Activated T-cell treated with anti-CD3 and anti-CD28 coated beads, Interleukin-2, amount 50 U/mL, for 1 hour (primary cell): ENCODE data around the gene RIMS3.

Experiments used
- DNase-seq: peaks from one replicate; pipeline ENCODE4 v3.0.0-alpha.2; 2020

Gene RIMS3

DNA sequence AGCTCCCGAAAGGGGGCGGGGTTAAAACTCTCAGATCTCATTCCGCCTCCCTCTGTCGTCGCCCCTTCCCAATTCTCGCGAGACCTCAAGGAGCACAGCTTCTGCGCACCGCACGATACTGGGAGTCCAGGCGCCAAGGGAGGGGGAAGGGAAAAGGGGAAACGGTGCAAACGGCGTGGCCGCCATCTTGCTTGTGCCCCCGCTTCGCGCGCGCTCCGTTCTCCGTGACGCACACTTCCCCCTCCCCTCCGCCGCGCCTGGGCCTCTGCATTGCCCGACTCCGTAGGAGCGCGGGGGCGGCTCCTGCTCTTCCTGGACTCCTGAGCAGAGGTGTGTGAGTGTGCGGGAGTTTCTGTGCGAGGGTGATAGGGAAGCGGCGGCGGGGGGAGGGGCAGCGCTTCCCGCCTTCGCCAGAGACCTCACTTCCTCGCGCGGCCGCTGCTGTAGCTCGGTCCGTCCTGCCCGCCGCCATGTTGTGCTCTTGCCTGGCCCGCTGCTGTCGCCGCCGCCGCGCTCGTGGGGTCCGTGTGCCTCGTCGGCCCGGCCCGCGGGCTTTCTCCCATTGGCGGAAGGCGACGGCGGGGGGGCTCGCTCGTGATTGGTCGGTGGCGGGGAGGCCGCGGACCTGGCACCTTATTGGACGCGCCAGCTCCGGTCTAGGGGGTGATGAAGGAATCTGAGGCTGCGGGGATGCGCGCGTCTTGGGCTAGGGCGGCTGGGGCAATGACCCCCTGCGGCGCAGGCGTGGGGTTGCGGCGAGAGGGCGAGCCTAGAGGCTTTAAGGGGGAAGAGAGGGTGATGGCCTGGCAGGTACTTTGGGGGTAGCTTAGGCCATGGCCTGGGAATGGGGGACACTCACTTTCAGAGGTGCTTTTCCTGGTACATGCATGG lies 26.3 kb upstream of the RIMS3 start, which contains the start of gene NFYC:
TSS of gene NFYC (plus strand) at position 167 of the 891 bp plus-strand sequence. CDS start 47,140 bp downstream, outside the sequence.
- DNase-seq: peak; percentile 90

DNA sequence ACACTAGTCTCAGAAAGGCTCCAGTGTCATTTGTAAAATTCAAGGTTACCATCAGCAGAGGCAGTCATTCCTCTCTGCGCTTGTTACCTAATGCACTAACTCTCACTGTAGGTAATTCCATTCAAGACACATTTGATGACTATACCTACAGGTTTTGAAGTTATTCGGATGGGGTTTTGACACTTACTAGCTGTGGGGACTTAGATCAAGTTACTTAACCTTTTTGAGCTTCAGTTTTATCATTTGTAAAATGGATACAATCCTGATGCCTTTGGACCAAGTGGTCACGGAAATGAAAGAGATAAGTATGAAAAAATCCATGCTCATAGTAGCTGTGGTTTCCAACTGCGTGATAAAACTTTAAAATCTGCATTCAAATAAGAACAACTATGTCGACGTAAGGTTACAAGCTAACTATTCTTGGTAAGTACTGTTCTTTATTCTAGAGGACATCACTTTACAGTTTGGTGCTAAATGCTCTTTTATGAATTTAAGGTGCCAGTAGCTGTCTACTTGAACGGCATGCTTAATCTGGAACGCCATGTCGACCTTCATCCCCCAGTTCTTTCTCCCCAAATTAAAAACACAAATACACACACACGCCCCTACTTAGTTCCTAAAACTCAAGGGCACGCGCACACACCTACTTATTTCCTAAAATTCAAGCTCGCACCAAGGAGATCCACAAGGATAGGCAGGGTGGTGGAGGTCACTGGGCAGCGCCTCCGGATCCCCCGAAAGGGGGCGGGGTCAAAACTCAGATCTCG lies 25.5 kb upstream of the RIMS3 start:
- DNase-seq: no peak

- DNase-seq: no peak
Observed at GRCh38 chr1:40689737-40690136, 24.3 kb upstream of the RIMS3 start.

- no peak for DNase-seq
Observed at GRCh38 chr1:40687661-40688060, 22.2 kb upstream of the RIMS3 start.

- DNase-seq: no peak
Observed at GRCh38 chr1:40687059-40687458, 21.6 kb upstream of the RIMS3 start.

DNA sequence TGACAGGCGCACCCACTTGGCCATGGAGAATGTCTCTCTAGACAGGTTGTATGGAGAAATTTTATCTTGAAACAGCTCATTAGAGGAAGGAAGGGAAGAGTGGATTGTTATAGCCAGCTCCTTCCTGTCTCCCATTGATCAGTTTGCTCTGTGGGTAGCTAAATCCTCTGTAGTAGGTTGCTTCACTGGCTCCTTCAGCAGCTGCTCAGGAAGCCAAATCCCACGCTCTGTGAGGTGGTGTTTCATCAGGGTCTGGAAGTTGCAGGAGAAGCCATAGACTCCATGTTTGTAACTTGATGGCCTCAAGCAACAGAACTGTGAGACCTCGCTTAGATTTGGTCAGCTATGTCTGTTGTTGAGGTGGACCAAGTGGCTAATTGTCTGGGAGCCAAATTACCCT lies 19.2 kb upstream of the RIMS3 start:
- DNase-seq: no peak

DNA sequence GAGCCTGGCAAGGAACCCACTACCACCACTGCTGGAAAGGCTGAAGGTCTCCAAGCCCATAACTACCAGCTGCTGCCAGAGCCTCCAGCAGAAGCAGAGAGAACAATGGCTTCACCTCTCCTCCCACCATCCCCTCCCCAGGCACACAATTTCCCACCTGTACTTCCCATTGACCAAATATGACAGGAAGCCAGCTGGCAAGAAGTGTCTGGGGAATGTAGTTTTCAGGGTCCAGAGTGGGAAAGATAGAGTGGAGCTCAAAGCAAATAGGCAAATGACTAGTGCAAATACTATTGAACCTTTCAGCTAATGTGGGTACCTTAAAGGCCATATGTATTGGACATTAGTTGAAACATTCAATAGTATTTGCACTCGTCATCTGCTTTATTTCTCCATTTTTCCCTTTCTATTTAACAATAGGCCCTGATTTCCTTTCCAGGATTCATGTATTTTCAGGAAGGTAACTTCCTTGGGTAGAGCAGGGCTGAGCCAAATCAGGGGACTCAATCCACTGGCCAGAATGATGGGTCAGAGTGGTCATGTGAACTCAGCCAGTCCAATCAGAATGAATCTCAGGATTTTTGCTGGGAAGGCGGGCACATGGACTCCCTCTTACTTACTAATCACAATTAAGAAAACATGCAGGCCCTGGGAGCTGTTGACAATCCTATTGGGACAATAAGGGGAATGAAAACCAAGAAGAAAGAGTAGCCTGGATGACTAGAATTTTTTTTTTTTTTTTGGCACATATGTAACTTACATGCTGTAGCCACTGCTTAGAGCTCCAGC lies 13.9 kb upstream of the RIMS3 start:
- DNase-seq: no peak

DNA sequence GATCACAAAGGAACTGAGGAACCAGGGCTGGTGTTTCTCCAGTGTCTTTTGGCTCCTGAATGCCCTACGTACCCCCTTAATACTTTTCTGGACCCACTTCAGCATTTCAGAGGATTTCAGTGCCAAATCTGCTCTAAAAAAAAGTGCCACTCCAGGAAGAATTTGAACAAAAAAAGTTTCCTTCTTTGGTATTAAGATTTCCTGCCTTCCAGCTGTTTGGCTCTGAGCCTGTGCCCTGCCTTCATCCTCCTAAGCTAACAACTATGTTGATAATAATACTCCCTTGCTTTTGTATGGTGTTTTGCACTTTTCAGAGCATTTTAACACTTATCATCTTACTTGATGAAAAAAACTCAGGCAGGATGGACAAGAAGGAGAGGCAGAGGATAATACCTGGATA lies 11.0 kb upstream of the RIMS3 start:
- no peak for DNase-seq

- no peak for DNase-seq
Observed at GRCh38 chr1:40673452-40673851, 8.0 kb upstream of the RIMS3 start.

DNA sequence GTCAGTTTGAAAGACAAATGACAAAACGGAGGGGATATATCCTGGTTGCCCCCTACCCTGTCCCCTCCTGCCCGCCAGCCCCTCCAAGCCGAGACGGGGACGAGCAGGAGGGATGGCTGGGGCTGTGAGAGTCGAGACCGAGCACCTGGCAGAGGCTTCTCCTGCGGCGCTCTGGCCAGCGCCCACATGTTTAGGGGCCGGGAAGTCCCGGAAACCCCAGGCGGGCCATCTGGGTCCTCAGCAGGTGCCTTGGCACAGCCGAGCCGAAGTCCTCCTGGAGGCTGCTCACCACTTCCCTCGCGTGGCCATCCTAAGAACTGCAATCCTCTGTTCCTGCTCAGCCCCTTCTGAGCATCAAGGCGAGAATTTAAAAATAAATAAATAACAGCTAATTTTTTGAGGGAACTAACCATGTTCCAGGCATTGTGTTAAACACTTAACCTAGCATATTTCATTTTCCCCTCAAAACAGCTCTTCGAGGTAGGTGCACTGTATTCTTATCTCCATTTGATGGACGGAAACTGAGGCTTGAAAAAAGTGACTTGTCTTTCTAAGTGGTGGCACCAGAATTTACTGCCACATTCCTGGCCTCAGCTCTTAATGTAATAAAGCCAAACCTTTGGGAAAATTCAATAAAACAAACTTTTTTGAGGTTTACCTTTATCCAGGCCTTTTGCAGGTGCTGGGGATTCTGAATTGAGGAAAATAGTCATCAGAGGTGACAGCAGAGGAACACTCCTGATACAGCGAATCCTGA lies 3.5 kb upstream of the RIMS3 start:
- peak; percentile 88 for DNase-seq

GRCh38 chr1:40664791-40665190 lies 691 bp downstream of the RIMS3 start:
- no peak for DNase-seq

DNA sequence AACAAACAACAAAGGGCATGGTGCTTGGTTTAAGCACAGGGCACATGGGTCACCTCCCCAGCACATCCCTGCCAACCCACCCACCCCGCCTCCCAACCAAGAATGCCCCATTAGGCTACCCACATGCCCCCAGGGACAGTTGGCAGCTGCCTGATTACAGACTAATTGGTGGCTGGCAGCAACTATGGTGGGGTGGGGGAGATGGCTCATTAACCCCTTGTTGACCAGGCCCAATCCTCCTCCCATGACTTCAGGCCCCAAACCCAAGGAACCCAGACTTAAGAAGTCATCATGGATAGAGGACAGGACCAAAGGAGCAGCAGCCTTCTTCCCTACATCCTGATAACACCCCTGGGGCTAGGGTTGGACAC lies 1.3 kb downstream of the RIMS3 start:
- no peak for DNase-seq

- no peak for DNase-seq
Observed at GRCh38 chr1:40663324-40664166, 1.9 kb downstream of the RIMS3 start.

- no peak for DNase-seq
Observed at GRCh38 chr1:40662864-40663263, 2.6 kb downstream of the RIMS3 start.

- DNase-seq: no peak
Observed at GRCh38 chr1:40662151-40662550, 3.3 kb downstream of the RIMS3 start.

DNA sequence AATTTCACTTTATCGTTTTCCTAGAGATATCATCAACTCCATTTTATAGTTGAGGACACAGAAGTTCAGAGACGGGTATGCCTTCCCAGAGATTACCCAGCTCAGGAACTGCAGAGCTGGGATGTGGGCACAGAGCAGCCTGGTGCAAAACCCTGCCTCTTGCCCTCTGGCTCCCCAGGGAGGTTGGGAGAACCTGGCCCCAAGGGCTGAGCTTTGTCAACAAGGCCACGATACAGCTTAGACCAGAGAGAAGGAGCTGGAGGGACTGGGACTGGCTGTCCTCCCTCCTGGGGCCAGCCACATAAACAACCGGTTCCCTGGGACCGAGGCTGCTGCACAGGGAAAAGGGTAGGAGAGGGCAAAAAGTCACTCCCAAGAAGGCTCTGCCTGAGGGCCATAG lies 3.8 kb downstream of the RIMS3 start:
- DNase-seq: no peak

GRCh38 chr1:40659649-40659947 lies 5.9 kb downstream of the RIMS3 start:
- DNase-seq: no peak

DNA sequence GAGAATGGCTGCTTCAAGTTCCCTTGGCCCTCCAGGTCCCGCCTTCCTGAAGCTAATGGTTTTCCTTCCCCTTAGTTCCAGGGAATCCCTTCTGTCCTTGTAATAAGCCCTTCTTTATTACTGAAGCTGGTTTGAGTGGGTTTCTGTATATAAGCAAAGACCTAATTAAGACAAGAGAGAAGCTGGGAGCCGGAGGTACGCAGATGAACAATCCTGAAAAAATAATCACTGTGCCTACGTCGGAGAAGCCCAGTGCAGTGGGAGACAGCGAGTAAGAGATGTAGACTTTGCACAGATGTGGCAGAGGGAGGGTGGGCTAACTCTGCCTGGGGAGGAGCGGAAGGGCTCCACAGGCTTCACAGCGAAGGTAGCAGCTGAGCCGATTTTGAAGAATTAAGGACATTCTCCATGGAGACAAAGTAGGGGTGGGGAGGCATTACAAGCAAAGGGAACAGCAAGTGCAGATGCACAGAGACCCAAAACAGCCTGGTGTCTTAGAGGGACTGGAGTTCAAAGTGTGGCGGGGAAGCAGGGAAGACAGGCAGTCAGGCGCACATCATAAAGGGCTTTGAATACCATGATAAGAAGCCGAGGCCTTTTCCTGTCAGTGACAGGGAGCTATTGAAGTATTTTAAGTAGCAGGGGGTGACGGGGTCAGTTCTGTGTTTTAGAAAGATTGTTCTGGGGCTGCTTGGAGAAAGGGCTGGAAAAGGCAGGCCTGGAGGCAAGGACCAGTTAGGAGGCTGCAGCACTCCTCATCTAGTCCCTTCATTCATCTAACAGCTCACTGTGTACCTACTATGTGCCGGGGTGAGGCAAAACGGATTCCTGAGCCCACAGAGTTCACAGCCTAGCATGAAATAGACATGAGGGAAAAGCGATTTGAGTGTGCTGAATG lies 6.5 kb downstream of the RIMS3 start:
- no peak for DNase-seq

- DNase-seq: no peak
Observed at GRCh38 chr1:40657046-40657445, 8.4 kb downstream of the RIMS3 start.

DNA sequence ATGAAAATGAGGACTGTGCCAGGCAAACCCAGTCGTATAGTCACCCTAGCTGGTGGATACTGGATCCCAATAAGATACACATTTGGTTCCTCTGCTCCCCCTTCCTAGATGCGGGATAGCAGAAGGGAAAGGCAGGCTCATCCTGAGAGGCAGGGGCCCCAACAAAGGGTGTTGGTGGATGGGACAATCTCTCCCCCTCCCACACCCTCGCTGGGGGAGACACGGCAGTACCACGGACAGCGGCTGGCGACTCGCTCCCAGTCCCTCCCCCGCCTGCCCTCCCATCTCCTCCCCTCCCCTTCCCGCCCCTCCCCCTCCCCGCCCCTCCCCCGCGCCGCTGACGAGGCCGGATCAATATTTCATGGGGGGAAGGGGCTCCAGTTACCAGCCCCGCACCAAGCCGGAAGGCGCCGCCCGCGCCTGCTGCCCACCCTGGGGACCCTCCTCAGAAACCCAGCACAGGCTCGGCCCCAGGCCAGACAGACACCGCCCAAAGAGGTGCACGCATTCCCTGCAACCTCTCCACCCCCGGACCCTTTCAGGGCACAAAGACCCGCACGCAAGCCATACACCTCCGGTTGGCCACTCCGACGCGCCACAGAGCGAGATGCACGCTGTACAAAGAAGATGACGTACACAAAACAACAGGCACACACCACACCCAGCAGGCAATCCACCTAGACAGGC lies 11.5 kb downstream of the RIMS3 start:
- DNase-seq: no peak
